HAP-1 (cell line): Measurements from ENCODE around the gene TOB2.
"Not testable (repeated sequence)": the region's sequence is repeated elsewhere in the genome, so short reads cannot be mapped to it uniquely, and the experiment has no call there.

Experiments used
- DNase-seq, 2 experiments: peaks; one replicate each; pipeline ENCODE4 v3.0.0-alpha.2; 2016 to 2020; ENCODE audit warnings: low spot score in 2 of 2
- H3K27me3 ChIP-seq: fragments of 250-450 bp; sonication (Bioruptor Pico); 2 replicates; pipeline ENCODE4 v1.5.1; 2020; ENCODE audit warnings: low read depth, mild to moderate bottlenecking, moderate library complexity
- H3K36me3 ChIP-seq: fragments of 250-450 bp; sonication (Bioruptor Pico); replicated peaks from 2 replicates; pipeline ENCODE4 v1.5.1; 2020; ENCODE audit warnings: mild to moderate bottlenecking
- H3K4me1 ChIP-seq: fragments of 250-450 bp; sonication (Bioruptor Pico); 2 replicates; pipeline ENCODE4 v1.5.1; 2020; ENCODE audit warnings: mild to moderate bottlenecking
- H3K4me3 ChIP-seq: fragments of 250-450 bp; sonication (Bioruptor Pico); 2 replicates; pipeline ENCODE4 v1.5.1; 2020; ENCODE audit warnings: mild to moderate bottlenecking, moderate library complexity
- H3K9me3 ChIP-seq: fragments of 250-450 bp; sonication (Bioruptor Pico); 2 replicates; pipeline ENCODE4 v1.5.1; 2020; ENCODE audit warnings: mild to moderate bottlenecking, moderate library complexity
- in situ Hi-C: fragments of 300-500 bp; cut with MboI; formaldehyde crosslinking; loops from 3 replicates; pipeline ENCODE4 v1.14.3; 2020; ENCODE audit warnings: low sequenced_read_pairs, inconsistent platforms, mixed read lengths

Gene TOB2

DNA sequence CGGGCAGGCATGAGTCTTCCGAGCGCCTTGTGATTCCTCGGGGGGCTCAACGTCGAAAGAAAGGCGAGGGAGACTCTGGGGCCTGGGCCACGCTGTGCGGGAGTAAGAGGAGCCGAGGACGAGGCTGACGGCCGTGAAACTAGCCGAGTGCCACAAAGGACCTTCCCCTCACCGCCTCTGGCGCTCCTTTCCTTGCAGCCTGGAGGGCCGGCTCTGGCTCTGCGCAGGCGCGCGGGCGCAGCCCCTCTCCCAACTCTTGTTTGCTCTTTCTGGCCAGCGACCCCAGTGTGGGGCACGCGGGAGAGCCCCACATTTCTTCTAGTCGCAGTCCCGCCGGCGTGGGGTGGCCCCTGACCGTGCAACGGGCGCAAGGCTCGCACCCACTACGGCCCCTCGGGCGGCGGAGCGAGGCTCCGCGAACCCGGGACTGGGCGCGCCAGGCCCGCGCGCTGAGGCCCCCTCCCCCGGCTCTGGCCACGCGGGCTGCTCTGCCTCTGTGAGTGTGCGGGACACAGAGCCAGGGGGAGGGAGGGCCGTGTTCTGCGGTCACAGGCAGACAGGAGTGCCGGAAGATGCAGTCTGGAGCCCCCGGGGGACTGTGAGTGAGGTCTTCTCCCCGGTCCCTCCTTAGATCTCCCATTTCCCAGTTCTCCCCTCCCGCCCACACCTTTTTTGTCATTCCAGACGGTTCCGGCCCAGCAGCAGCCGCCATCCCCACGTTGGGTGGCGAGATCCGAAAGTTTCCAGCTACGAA, 1.0 kb upstream of the TOB2 start:
- peak overlapping the region; percentile 58 for H3K4me3 ChIP-seq
- peaks cover 3% of the 10 kb centered on the region for H3K4me1 ChIP-seq
- no peaks in the 10 kb centered on the region for H3K27me3 ChIP-seq
- peak; percentile 77 to 85 for DNase-seq
- in situ Hi-C loops: no loop called here
- peaks cover 15% of the 10 kb centered on the region for H3K36me3 ChIP-seq
- H3K9me3 ChIP-seq: no peaks in the 10 kb centered on the region

DNA sequence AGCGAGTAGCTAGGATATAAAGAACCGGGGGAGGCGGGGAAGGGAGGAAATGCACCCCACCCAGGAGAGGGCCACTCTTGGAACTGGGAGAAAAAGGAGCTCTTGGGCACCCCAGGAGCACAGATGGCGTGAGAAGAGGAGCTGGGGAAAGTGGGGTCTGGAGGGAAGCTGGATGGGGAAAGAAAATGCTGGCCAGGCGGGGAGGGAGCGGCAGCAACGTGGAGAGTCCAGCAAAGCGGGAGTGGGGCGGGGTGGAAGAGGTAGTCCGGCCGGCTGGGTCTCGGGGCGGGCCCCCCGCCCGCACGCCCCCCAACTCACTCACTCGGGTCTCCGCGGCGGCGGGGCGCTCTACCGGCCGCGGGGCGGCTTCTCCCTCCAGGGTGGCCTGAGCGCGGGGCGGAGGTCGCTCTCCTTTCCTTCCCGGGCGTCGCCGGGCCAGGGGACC, 522 bp downstream of the TOB2 start:
- no peaks in the 10 kb centered on the region for H3K27me3 ChIP-seq
- H3K9me3 ChIP-seq: no peaks in the 10 kb centered on the region
- in situ Hi-C loops: no loop called here
- peak overlapping the region; percentile 58 for H3K4me3 ChIP-seq
- H3K4me1 ChIP-seq: peaks cover 3% of the 10 kb centered on the region
- peaks cover 22% of the 10 kb centered on the region for H3K36me3 ChIP-seq
- peak in 1 of 2 experiments; percentile 44 for DNase-seq

DNA sequence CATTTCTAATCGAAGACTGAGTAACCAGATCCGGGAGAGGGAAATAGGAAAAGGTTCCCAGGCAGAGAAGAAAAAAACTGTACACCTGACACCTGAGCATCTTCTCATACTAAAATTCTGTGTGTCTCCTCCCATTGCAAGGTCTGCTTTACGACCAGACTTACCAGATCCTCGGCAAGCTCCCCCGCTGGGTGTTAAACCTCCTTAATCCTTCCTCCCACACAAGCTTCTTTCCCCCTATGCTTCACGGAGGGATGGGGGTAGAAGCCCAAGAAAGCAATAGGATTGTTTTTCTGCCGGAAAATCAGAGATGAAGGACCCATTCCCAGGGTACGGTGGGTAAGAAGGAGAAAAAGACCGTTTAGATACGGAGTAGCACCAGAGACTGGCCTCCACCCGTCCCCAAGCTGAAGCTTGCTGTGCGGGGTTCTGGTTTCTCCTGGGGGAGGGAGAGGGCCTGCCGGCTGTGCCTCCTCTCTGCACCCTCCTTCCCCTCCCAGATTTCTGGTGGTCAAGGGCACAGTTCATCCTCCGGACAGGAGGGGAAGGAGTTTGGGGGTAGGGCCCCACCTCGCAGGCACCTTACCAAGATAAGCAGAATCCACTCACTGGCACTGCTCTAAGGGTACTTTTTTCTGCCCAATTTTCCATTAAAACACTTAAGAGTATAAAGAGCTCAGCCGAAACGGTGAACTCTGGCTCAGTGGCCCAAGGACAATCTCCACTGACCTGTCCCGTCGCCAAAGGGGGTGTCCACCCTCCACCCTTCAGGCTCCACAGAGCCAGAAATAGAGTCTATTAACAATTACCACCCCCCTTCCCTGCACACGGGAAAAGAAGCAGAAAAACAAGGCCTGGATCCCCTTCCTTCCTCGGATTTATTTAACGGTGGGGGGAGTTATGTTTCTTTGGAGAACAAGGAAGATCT, 1.2 kb downstream of the TOB2 start:
- peak; percentile 74 to 77 for DNase-seq
- H3K36me3 ChIP-seq: peaks cover 28% of the 10 kb centered on the region
- H3K4me3 ChIP-seq: peak overlapping the region; percentile 58
- H3K9me3 ChIP-seq: no peaks in the 10 kb centered on the region
- H3K27me3 ChIP-seq: no peaks in the 10 kb centered on the region
- in situ Hi-C loops: no loop called here
- peaks cover 3% of the 10 kb centered on the region for H3K4me1 ChIP-seq

DNA sequence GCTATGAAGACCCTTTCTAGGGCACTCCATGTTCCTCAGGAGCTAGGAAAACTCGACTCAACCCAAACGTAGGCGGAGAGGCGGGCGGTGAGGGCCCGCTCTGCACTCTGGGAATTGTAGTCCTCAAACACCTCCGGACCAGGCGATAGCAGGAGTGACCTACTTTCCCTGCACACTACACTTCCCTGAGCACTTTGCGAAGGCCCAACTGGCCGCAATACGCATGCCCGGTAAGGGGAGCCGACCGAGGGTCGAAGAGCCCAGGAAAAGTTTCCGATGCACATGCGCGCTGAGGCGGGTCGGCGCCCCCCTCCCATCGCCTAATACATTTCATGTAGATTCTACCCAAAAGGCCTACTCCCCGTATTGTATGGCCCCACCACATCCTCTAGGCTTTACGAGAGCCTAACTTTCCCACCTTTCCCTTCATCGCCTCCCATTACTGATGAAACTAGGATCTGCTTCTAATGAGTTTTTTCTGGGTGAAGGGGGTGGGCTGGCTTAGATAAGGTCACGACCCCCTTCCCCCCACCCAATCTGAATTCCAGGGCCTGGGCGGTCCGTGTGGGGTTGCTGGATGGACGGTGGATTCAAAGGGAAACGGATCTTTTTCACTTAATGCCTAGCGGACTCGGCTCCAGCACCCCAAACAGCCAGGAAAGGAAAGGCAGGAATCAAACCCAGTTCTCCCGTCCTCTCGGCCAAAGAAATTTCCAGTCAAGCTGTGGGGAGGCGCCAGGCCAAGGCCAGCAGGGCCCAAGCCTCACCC, 2.1 kb downstream of the TOB2 start:
- in situ Hi-C loops: no loop called here
- Histone ChIP-seq H3K36me3 (peaks cover 30% of the 10 kb centered on the region), H3K4me3 (peak overlapping the region; percentile 58), H3K4me1 (peaks cover 3% of the 10 kb centered on the region), H3K27me3 (no peaks in the 10 kb centered on the region), H3K9me3 (no peaks in the 10 kb centered on the region)
- peak; percentile 97 to 98 for DNase-seq

DNA sequence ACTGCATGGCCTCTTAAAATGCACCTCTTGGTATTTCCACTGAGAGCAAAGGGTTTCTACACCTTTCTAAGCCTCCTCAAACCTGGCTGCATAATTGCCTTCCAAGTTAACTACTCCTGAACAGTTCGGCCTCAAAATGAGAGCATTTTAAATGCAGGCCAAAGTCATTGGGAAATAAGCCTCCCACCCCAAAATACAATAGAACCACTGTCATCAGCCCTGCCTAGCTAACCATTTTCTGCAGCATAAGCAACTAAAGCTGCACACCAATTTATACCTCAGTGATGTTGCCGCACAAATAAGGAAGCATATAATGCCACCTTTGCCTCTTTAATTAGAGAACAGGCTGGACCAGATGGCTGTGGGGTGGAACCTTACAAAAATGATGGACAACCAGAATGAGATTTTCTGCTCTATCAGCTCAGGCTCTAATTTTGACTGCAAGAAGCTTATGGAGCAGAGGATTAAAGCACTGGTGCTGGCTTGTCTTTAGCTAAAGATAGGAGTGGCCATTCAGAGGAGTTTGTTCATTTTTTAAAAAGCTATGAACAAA, 4.3 kb downstream of the TOB2 start:
- in situ Hi-C loops: no loop called here
- no peaks in the 10 kb centered on the region for H3K9me3 ChIP-seq
- H3K36me3 ChIP-seq: peaks cover 41% of the 10 kb centered on the region
- no peak overlapping the region for H3K4me3 ChIP-seq
- no peak for DNase-seq
- H3K4me1 ChIP-seq: no peaks in the 10 kb centered on the region; the same call in 1 of the 2 replicates
- H3K27me3 ChIP-seq: no peaks in the 10 kb centered on the region

DNA sequence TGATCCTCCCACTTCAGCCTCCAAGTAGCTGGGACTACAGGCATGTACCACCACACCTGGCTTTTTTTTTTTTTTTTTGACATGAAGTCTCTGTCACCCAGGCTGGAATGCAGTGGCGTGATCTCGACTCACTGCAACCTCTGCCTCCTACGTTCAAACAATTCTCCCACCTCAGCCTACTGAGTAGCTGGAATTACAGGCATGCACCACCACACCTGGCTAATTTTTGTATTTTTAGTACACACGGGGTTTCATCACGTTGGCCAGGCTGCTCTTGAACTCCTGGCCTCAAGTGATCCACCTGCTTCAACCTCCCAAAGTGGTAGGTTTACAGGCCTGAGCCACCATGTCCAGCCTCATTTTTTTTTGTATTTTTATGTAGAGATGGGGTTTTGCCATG, 6.1 kb downstream of the TOB2 start:
- peaks cover 54% of the 10 kb centered on the region for H3K36me3 ChIP-seq
- in situ Hi-C loops, H3K27me3 ChIP-seq, H3K4me1 ChIP-seq, DNase-seq, H3K9me3 ChIP-seq, H3K4me3 ChIP-seq: not testable (repeated sequence)

DNA sequence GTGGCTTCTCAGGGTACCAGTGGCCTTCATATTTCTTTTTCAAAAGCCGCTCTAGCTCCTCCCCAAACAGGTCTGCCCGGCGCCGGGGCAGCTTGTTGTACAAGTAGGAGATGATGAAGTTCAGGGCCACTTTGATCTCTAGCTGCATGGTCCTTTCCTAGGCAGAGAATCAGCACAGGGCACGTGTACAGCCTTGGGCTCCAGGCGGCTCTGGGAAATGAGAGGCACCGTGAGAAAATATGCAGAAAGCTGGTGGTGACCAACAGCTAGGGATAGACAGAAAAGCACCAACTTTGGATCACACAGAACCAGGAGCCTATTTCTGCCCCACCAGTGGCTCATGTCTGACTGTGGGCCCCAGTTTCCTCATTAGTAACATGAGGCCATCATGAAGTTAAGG, 9.4 kb downstream of the TOB2 start:
- no peak overlapping the region for H3K4me3 ChIP-seq
- in situ Hi-C loops: no loop called here
- no peaks in the 10 kb centered on the region for H3K27me3 ChIP-seq
- no peaks in the 10 kb centered on the region for H3K9me3 ChIP-seq
- H3K36me3 ChIP-seq: peaks cover 59% of the 10 kb centered on the region
- no peak for DNase-seq
- no peaks in the 10 kb centered on the region for H3K4me1 ChIP-seq

DNA sequence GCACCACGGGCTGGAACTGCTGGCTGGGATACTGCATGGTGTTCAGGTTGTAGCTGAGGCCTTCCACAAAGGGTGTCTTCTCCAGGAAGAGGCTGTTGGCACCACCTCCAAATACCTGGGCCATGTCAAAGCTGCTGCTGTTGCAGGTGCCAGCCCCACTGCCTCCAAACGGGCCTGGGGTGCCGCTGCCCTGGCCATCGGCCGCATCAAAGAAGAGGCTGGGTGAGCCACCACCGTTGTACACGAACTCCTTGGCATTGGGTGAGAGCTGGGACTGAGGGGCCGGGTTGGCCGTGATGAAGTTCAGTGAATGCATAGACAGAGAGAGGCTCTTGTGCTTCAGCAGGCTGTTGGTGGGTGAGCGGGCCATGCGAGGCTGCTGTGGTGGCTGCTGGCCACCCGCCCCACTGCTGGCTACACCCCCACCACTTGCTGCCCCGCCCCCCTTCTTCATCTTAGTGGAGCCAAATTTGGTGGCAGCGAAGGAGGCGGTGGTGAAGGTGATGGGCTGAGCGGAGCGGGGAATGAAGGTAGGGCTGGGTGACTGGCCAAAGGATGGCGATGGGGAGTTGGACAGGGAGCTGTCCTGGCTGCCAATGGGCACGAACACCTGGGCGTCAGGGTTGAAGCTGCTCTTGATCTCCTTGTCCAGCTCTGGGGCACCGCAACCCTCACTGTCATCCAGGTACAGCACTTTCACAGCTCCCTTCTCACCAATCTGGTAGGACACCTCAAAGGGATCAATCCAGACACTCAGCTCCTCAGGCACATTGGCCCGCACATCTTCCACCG, 10.1 kb downstream of the TOB2 start:
- Histone ChIP-seq H3K27me3 (no peaks in the 10 kb centered on the region), H3K36me3 (peaks cover 56% of the 10 kb centered on the region), H3K4me1 (no peaks in the 10 kb centered on the region), H3K9me3 (no peaks in the 10 kb centered on the region), H3K4me3 (no peak overlapping the region)
- in situ Hi-C loops: no loop called here
- DNase-seq: no peak

DNA sequence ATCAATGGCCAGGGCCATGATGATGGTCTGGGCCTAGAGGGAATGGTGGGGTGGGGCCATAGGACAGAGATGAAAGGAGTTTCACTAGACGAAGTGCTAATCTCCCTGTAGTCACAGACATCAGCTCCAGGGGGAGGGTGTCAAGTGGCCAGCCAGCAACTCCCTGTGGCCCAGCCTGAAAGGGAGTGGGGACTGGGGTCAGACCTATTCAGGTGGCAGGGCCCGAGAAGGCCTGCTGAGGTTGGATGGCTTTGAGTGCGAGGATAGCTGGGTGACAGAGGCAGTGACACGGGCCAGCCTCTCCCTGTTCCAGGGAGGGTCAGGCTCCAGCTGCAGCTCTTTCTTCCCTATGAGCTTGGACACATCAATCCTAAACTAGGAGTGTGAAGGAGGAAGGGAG, 11.0 kb downstream of the TOB2 start:
- Histone ChIP-seq H3K4me3 (no peak overlapping the region), H3K4me1 (no peaks in the 10 kb centered on the region), H3K9me3 (no peaks in the 10 kb centered on the region), H3K27me3 (no peaks in the 10 kb centered on the region), H3K36me3 (peaks cover 52% of the 10 kb centered on the region)
- in situ Hi-C loops: no loop called here
- DNase-seq: no peak

DNA sequence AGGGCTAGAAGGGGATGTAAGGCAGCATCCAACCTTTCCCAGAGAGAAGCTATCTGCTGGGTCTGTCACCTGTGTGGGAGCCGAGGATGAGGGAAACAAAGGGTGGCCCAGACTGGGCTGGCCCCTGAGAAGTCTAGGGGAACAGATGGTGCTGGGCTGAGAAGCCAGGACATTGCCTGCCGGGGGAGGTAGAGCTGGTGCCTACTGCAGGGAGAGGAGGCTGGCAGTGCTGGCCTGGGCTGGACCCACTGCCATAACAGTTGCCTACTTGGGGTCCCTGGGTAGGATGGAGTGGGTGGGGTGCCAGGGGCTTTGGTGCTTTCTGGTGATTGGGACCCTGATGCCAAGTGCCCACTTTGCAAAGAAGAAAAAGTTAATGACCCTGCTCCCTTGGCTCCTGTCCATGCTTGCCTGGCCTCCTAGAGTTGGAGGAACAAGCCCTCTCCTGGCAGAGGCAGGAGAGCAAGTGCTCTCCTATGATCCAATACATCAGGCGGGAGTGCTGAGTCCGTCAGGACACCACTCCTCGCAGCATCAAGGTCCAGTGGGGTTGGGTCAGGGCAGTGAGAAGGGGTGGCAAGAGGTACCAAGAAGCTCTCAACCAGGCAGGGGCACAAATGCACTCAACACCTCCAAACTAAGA, 12.1 kb downstream of the TOB2 start:
- H3K4me3 ChIP-seq, H3K4me1 ChIP-seq, H3K27me3 ChIP-seq, in situ Hi-C loops, H3K9me3 ChIP-seq, DNase-seq: not testable (repeated sequence)
- H3K36me3 ChIP-seq: peaks cover 47% of the 10 kb centered on the region

DNA sequence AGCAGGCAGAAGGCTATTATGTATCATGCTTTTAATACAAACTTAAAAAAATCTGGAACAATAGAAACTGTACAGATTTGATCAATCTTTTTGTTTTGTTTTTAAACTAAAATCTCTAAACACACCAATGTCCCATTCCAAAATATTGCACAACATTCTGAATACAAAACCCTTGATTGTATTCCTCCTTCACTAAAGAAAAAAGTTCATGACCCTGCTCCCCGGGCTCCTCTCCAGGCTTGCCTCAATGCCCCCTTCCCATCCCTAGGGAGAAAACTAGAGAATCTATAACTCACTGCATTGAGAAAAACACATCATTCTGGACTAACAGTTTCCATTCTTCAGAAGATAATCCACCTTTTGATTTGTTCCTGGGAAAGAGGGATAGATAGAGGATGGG, 13.1 kb downstream of the TOB2 start:
- H3K4me3 ChIP-seq, DNase-seq, H3K4me1 ChIP-seq, in situ Hi-C loops, H3K9me3 ChIP-seq, H3K27me3 ChIP-seq: not testable (repeated sequence)
- peaks cover 40% of the 10 kb centered on the region for H3K36me3 ChIP-seq

DNA sequence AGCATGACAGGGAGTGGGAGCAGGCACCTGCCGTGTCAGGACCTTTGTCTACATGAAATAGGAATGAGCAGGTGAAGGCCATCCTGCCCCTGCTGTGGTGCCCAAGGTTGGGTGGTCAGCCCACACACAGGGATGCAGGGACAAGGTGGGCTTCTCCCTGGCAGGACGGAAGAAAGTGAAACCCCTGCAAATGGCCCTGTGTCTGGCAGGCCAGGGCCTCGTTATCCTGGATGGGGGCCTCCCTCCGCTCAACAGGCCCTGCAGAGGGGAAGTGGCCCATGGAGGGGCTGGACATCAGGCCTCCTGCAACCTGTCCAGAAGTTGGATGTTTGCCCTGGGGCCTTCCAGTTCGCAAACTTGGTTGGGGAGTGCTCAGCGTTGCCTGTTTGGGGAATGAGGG, 14.9 kb downstream of the TOB2 start:
- H3K9me3 ChIP-seq: no peaks in the 10 kb centered on the region
- H3K4me1 ChIP-seq: no peaks in the 10 kb centered on the region
- no peak for DNase-seq
- no peak overlapping the region for H3K4me3 ChIP-seq
- in situ Hi-C loops: no loop called here
- H3K27me3 ChIP-seq: no peaks in the 10 kb centered on the region
- H3K36me3 ChIP-seq: peaks cover 31% of the 10 kb centered on the region
